Activated gamma-delta T cell (primary cell): ENCODE data around the gene EDN1.

Experiments
- DNase-seq: peaks from one replicate; lab custom pipeline; 2025; lab: John Stamatoyannopoulos, UW
- total RNA-seq, 2 donors: gene quantifications; one replicate each; lab custom pipeline; 2026; lab: John Stamatoyannopoulos, UW

EDN1 gene
- 0.87 to 1.2 reads per million in 2 donors for total RNA-seq

- DNase-seq = no peak
Observed at GRCh38 chr6:12289933-12290820, at the start of gene EDN1. EDN1 (plus strand) TSS chr6:12290361; CDS start chr6:12290630, 269 bp downstream.

- DNase-seq = no peak
Observed at GRCh38 chr6:12241493-12242175, 48.5 kb upstream of the EDN1 start.

GRCh38 chr6:12243169-12243568 lies 47.0 kb upstream of the EDN1 start:
- no peak for DNase-seq

GRCh38 chr6:12245360-12245759 lies 44.8 kb upstream of the EDN1 start:
- no peak for DNase-seq

GRCh38 chr6:12245763-12246718 lies 44.1 kb upstream of the EDN1 start:
- DNase-seq = no peak

GRCh38 chr6:12246900-12247299 lies 43.3 kb upstream of the EDN1 start:
- no peak for DNase-seq

GRCh38 chr6:12249541-12250382 lies 40.4 kb upstream of the EDN1 start:
- DNase-seq = no peak

- DNase-seq = no peak
Observed at GRCh38 chr6:12250383-12250770, 39.8 kb upstream of the EDN1 start.

GRCh38 chr6:12254210-12254609 lies 36.0 kb upstream of the EDN1 start:
- DNase-seq = no peak

- no peak for DNase-seq
Observed at GRCh38 chr6:12258191-12258590, 32.0 kb upstream of the EDN1 start.

GRCh38 chr6:12258591-12259075 lies 31.5 kb upstream of the EDN1 start:
- no peak for DNase-seq

GRCh38 chr6:12260458-12261093 lies 29.6 kb upstream of the EDN1 start:
- DNase-seq = no peak

GRCh38 chr6:12261502-12261901 lies 28.7 kb upstream of the EDN1 start:
- no peak for DNase-seq

- no peak for DNase-seq
Observed at GRCh38 chr6:12262236-12263061, 27.7 kb upstream of the EDN1 start.

GRCh38 chr6:12263403-12263802 lies 26.8 kb upstream of the EDN1 start:
- DNase-seq = no peak

GRCh38 chr6:12264671-12265070 lies 25.5 kb upstream of the EDN1 start:
- no peak for DNase-seq

GRCh38 chr6:12265296-12265695 lies 24.9 kb upstream of the EDN1 start:
- DNase-seq = no peak

GRCh38 chr6:12265791-12266190 lies 24.4 kb upstream of the EDN1 start:
- DNase-seq = no peak

- DNase-seq = no peak
Observed at GRCh38 chr6:12266571-12266970, 23.6 kb upstream of the EDN1 start.

GRCh38 chr6:12269110-12269509 lies 21.1 kb upstream of the EDN1 start:
- no peak for DNase-seq
